Thyroid gland (tissue), 4 donors: ENCODE measurements around the gene RRBP1.

Experiments
- POLR2A ChIP-seq, 2 donors: fragments of 450-650 bp; IDR thresholded peaks; one replicate each; pipeline ENCODE4 v1.6.1; 2017; ENCODE audit warnings: antibody characterized with exemption in 2 of 2, mild to moderate bottlenecking in 2 of 2, moderate library complexity in 1 of 2
- TF ChIP-seq, protein P1 (sequence below), 6 experiments: fragments of 200-600 bp in 3 of 6; fragments of 450-650 bp in 3 of 6; sonication (generic) in 3 of 6; IDR thresholded peaks; one replicate each; pipeline ENCODE4 v1.5.1; 2016 to 2019; ENCODE audit warnings: antibody characterized with exemption in 6 of 6, mild to moderate bottlenecking in 2 of 6, inconsistent platforms in 1 of 6, moderate library complexity in 1 of 6

- TF ChIP-seq POLR2A (IDR thresholded peaks at IDR 0.05) = no peak
- TF ChIP-seq, protein P1, sequence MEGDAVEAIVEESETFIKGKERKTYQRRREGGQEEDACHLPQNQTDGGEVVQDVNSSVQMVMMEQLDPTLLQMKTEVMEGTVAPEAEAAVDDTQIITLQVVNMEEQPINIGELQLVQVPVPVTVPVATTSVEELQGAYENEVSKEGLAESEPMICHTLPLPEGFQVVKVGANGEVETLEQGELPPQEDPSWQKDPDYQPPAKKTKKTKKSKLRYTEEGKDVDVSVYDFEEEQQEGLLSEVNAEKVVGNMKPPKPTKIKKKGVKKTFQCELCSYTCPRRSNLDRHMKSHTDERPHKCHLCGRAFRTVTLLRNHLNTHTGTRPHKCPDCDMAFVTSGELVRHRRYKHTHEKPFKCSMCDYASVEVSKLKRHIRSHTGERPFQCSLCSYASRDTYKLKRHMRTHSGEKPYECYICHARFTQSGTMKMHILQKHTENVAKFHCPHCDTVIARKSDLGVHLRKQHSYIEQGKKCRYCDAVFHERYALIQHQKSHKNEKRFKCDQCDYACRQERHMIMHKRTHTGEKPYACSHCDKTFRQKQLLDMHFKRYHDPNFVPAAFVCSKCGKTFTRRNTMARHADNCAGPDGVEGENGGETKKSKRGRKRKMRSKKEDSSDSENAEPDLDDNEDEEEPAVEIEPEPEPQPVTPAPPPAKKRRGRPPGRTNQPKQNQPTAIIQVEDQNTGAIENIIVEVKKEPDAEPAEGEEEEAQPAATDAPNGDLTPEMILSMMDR (IDR thresholded peaks at IDR 0.05) = no peak
These were observed 73.1 kb downstream of the RRBP1 start for GRCh38 chr20:17608701-17609497.
